Measurements from ENCODE around the gene E2F2. TPM values are rescaled to one million over a fixed set of nuclear protein-coding genes. Genes with fewer than 3 reads are reported as not detected.
A peak's percentile ranks its signal among the peaks of the same experiment; 100 is the strongest.

E2F2 gene
- total and polyA plus RNA-seq, 10 donors = 0.89 to 18.9 (median 4.9) TPM

- Histone ChIP-seq H3K27ac (peak overlapping the region; percentile 91 to 96 (median 94)), H3K27me3 (replicated peaks in 1 of 7) (peaks cover 0 to 27% (median 0%) of the 10 kb centered on the region in 7 donors), H3K4me1 (peaks cover 37 to 73% (median 58%) of the 10 kb centered on the region in 6 donors), H3K4me3 (peak overlapping the region in 3 of 8 donors; percentile 44 to 87 (median 79)), H3K36me3 (peaks cover 0 to 7% (median 0%) of the 10 kb centered on the region in 6 donors), H3K9me3 (no peaks in the 10 kb centered on the region)
- intact Hi-C loops (cut with DNase I; ENCODE audit: low total_unique reads) = no loop called here
- 64 to 74% (median 71%) methylated on average over 21 of the region's 21 CpGs for WGBS, 5 donors
- TF ChIP-seq POLR2AphosphoS5 (IDR thresholded peaks at IDR 0.05) (no peak), CTCF (IDR thresholded peaks at IDR 0.05 in 8 of 11, conservative IDR thresholded peaks at IDR 0.05 in 3 of 11) (no peak), POLR2A (IDR thresholded peaks at IDR 0.05) (no peak)
- no peak for DNase-seq
Observed at GRCh38 chr1:23553231-23554126, 22.4 kb upstream of the E2F2 start.

- no peak for DNase-seq
- Histone ChIP-seq H3K36me3 (no peaks in the 10 kb centered on the region), H3K27me3 (replicated peaks in 1 of 7) (peaks cover 0 to 19% (median 0%) of the 10 kb centered on the region in 7 donors), H3K4me1 (peaks cover 28 to 67% (median 49%) of the 10 kb centered on the region in 6 donors), H3K27ac (no peak overlapping the region), H3K4me3 (no peak overlapping the region), H3K9me3 (no peaks in the 10 kb centered on the region)
- intact Hi-C loops (cut with DNase I; ENCODE audit: low total_unique reads) = no loop called here
- TF ChIP-seq POLR2A (IDR thresholded peaks at IDR 0.05) (no peak), POLR2AphosphoS5 (IDR thresholded peaks at IDR 0.05) (no peak), CTCF (IDR thresholded peaks at IDR 0.05 in 8 of 11, conservative IDR thresholded peaks at IDR 0.05 in 3 of 11) (no peak)
- WGBS, 5 donors = 77 to 82% (median 79%) methylated on average over 4 of the region's 4 CpGs
Observed at GRCh38 chr1:23551849-23552248, 20.8 kb upstream of the E2F2 start.

- H3K4me3 ChIP-seq = no peak overlapping the region
- peaks cover 0 to 2% (median 0%) of the 10 kb centered on the region in 7 donors for H3K27me3 ChIP-seq (replicated peaks in 1 of 7)
- peak; percentile 84 for DNase-seq
- no peaks in the 10 kb centered on the region for H3K36me3 ChIP-seq
- H3K4me1 ChIP-seq = peaks cover 11 to 55% (median 30%) of the 10 kb centered on the region in 6 donors
- 41 to 75% (median 60%) methylated on average over 8 to 9 of the region's 9 CpGs for WGBS, 5 donors
- H3K9me3 ChIP-seq = no peaks in the 10 kb centered on the region
- intact Hi-C loops (cut with DNase I; ENCODE audit: low total_unique reads) = no loop called here
- H3K27ac ChIP-seq = peak overlapping the region in 5 of 8 donors; percentile 27 to 57 (median 47)
- TF ChIP-seq POLR2AphosphoS5 (IDR thresholded peaks at IDR 0.05) = peak in 2 of 3 donors; percentile 25 to 50
- TF ChIP-seq CTCF (IDR thresholded peaks at IDR 0.05 in 8 of 11, conservative IDR thresholded peaks at IDR 0.05 in 3 of 11) = no peak
Observed at GRCh38 chr1:23548704-23549143, 17.7 kb upstream of the E2F2 start.

Measured in spleen (tissue), 11 donors.